Endothelial cell of umbilical vein (primary cell): ENCODE results near the gene C1QL2. TPM values are rescaled to one million over a fixed set of nuclear protein-coding genes. Genes with fewer than 3 reads are reported as not detected.

Experiments used
- BruUV-seq: library from RNA; stranded (reverse); fragments of 400-500 nt; replicated peaks from 2 replicates; lab custom pipeline; 2021; lab: Mats Ljungman, UMichigan
- CTCF ChIA-PET: fragments of 300-600, 350-600 bp; sonication (Branson Sonifier 250); formaldehyde crosslinking; loops from one replicate; lab custom pipeline; 2021; ENCODE audit warnings: antibody characterized with exemption, inconsistent platforms; lab: Charles Lee
- POLR2A ChIA-PET: fragments of 300-600, 350-600 bp; sonication (Branson Sonifier 250); formaldehyde crosslinking; loops from one replicate; lab custom pipeline; 2021; ENCODE audit warnings: antibody characterized with exemption, inconsistent platforms; lab: Charles Lee
- DNase-seq: peaks from one replicate; pipeline ENCODE4 v3.0.0-alpha.2; 2011; ENCODE audit warnings: low read depth, low spot score
- FAIRE-seq: peaks from 2 replicates; lab custom pipeline; 2011; peaks lifted over from hg19 to GRCh38; lab: Jason Lieb, UNC
- H2AFZ ChIP-seq: 2 replicates; pipeline ENCODE4 v1.6.0; 2012; ENCODE audit warnings: low read depth, low read length, control low read depth, inconsistent platforms
- H3K27ac ChIP-seq: 2 replicates; pipeline ENCODE4 v1.5.1; 2011; ENCODE audit warnings: low read depth, mild to moderate bottlenecking, control low read depth, low read length, moderate library complexity; ENCODE audit not compliant: insufficient read depth
- H3K27me3 ChIP-seq, 2 experiments: 2 replicates each; pipeline versions ENCODE4 v1.6.0 to v1.6.1; 2011; ENCODE audit warnings: low read length in 2 of 2, mixed read lengths in 1 of 2; ENCODE audit not compliant: control insufficient read depth in 2 of 2, insufficient read depth in 2 of 2
- H3K36me3 ChIP-seq, 2 experiments: 2 replicates in 1 of 2; 3 replicates in 1 of 2; pipeline ENCODE4 v1.5.1; 2011; ENCODE audit warnings: low read length in 2 of 2, mild to moderate bottlenecking in 1 of 2, moderate library complexity in 1 of 2; ENCODE audit not compliant: control insufficient read depth in 2 of 2, insufficient read depth in 2 of 2; ENCODE audit errors: extremely low read depth in 1 of 2
- H3K4me1 ChIP-seq: 3 replicates; pipeline ENCODE4 v1.5.1; 2011; ENCODE audit warnings: mild to moderate bottlenecking, low read length; ENCODE audit not compliant: control insufficient read depth, insufficient read depth; ENCODE audit errors: extremely low read depth
- H3K4me2 ChIP-seq: 2 replicates; pipeline ENCODE4 v1.6.1; 2011; ENCODE audit warnings: low read length, control low read depth, mixed read lengths; ENCODE audit not compliant: insufficient read depth
- H3K4me3 ChIP-seq, 3 experiments: fragments of 200-600 bp in 1 of 3; sonication (generic), shearing (Covaris generic) in 1 of 3; replicated peaks in 1 of 3; 2 replicates each; pipeline ENCODE4 v1.5.1; 2011 to 2016; ENCODE audit warnings: control low read depth in 3 of 3, low read length in 3 of 3, mild to moderate bottlenecking in 2 of 3, inconsistent platforms in 1 of 3, low read depth in 1 of 3, moderate library complexity in 1 of 3; ENCODE audit not compliant: insufficient read depth in 1 of 3
- H3K79me2 ChIP-seq: 2 replicates; pipeline ENCODE4 v1.6.0; 2012; ENCODE audit warnings: low read length, inconsistent platforms; ENCODE audit not compliant: control insufficient read depth, insufficient read depth
- H3K9ac ChIP-seq: replicated peaks from 2 replicates; pipeline ENCODE3; 2011; ENCODE audit warnings: low read length, control low read depth; ENCODE audit not compliant: insufficient read depth; ENCODE audit errors: extremely low read depth
- H3K9me1 ChIP-seq: replicated peaks from 3 replicates; pipeline ENCODE4 v1.6.0; 2011; ENCODE audit warnings: mild to moderate bottlenecking, low read length; ENCODE audit not compliant: control insufficient read depth, insufficient read depth; ENCODE audit errors: extremely low read depth
- H3K9me3 ChIP-seq: replicated peaks from 2 replicates; pipeline ENCODE4 v1.5.1; 2012; ENCODE audit warnings: low read length, inconsistent platforms; ENCODE audit not compliant: control insufficient read depth, insufficient read depth
- H4K20me1 ChIP-seq: replicated peaks from 2 replicates; pipeline ENCODE3; 2011; ENCODE audit warnings: mild to moderate bottlenecking, low read length; ENCODE audit not compliant: control insufficient read depth, insufficient read depth; ENCODE audit errors: extremely low read depth
- CTCF ChIP-seq, 2 donors: IDR thresholded peaks; 1 replicate in 1 of 2; 2 replicates in 1 of 2; pipeline ENCODE4 v1.5.1; 2011; ENCODE audit warnings: low read length in 2 of 2, mild to moderate bottlenecking in 2 of 2, moderate library complexity in 2 of 2, control low read depth in 1 of 2, inconsistent platforms in 1 of 2, low read depth in 1 of 2; ENCODE audit not compliant: insufficient read depth in 1 of 2; ENCODE audit errors: extremely low read depth in 1 of 2
- EZH2 ChIP-seq: IDR thresholded peaks from 2 replicates; pipeline ENCODE4 v1.6.1; 2012; ENCODE audit warnings: borderline replicate concordance, low read depth, mild to moderate bottlenecking, moderate library complexity, low read length, inconsistent platforms; ENCODE audit not compliant: severe bottlenecking
- FOS ChIP-seq: IDR thresholded peaks from 2 replicates; pipeline ENCODE4 v1.6.1; 2011; ENCODE audit warnings: mild to moderate bottlenecking, low read length, moderate library complexity, borderline replicate concordance; ENCODE audit not compliant: insufficient read depth
- GATA2 ChIP-seq: IDR thresholded peaks from 2 replicates; pipeline ENCODE4 v1.7.0; 2011; ENCODE audit warnings: low read depth, mild to moderate bottlenecking, moderate library complexity, mixed read lengths, low read length; ENCODE audit not compliant: insufficient read length, insufficient read depth
- JUN ChIP-seq: IDR thresholded peaks from 2 replicates; pipeline ENCODE4 v1.6.1; 2011; ENCODE audit warnings: borderline replicate concordance, low read depth; ENCODE audit not compliant: insufficient read length, insufficient read depth
- MAX ChIP-seq: IDR thresholded peaks from 2 replicates; pipeline ENCODE4 v1.6.1; 2011; ENCODE audit not compliant: insufficient read depth, insufficient read length
- MYC ChIP-seq: IDR thresholded peaks from one replicate; pipeline ENCODE4 v1.6.1; 2011; ENCODE audit warnings: mild to moderate bottlenecking, low read depth, low read length
- POLR2A ChIP-seq: IDR thresholded peaks from 2 replicates; pipeline ENCODE4 v1.6.1; 2012; ENCODE audit warnings: low read depth, mild to moderate bottlenecking, control low read depth, low read length
- POLR2AphosphoS5 ChIP-seq: IDR thresholded peaks from 2 replicates; pipeline ENCODE4 v1.6.1; 2012; ENCODE audit warnings: low read depth, mild to moderate bottlenecking, control low read depth, low read length, moderate library complexity; ENCODE audit not compliant: insufficient read depth
- dilution Hi-C: fragments of 300-500 bp; cut with MboI; formaldehyde crosslinking; loops from one replicate; pipeline ENCODE4 v1.15.0; 2019; ENCODE audit warnings: low sequenced_read_pairs; ENCODE audit not compliant: extremely low pct_ligation_motif_present
- intact Hi-C: fragments of 100-400 bp; cut with micrococcal nuclease; formaldehyde crosslinking; loops from one replicate; pipeline ENCODE4 v1.10.0; 2022
- polyA plus RNA-seq, 4 experiments: library from polyadenylated mRNA; depleted of rRNA in 3 of 4; stranded (reverse) in 3 of 4; unstranded in 1 of 4; fragments of >200 nt; gene quantifications; 2 replicates each; pipeline versions ENCODE4 v1.2.1 to v1.2.3, GENCODE V29; 2011 to 2012; ENCODE audit warnings: missing spikeins in 1 of 4
- total RNA-seq: library from RNA; stranded (reverse); gene quantifications from 2 replicates; pipeline ENCODE4 v1.2.3, GENCODE V29; 2021

The C1QL2 gene
- total and polyA plus RNA-seq, 2 donors (not counting 3 experiments of a cell fraction or from before 2014, with no cell fraction given) = not detected

GRCh38 chr2:119195001-119195400, 36.5 kb upstream of the C1QL2 start:
- Histone ChIP-seq H4K20me1 (no peaks in the 10 kb centered on the region), H3K9me3 (no peaks in the 10 kb centered on the region), H3K4me3 (no peak overlapping the region), H3K27ac (no peak overlapping the region), H3K79me2 (no peaks in the 10 kb centered on the region), H3K4me2 (no peak overlapping the region), H3K36me3 (no peaks in the 10 kb centered on the region), H3K4me1 (peaks cover 4% of the 10 kb centered on the region), H3K27me3 (no peaks in the 10 kb centered on the region), H3K9ac (no peak overlapping the region), H2AFZ (no peak overlapping the region), H3K9me1 (no peaks in the 10 kb centered on the region)
- ChIA-PET POLR2A (no interaction called here), CTCF (no interaction called here)
- TF ChIP-seq POLR2A (no peak), GATA2 (no peak), POLR2AphosphoS5 (no peak), FOS (no peak), MYC (no peak), JUN (no peak), EZH2 (no peak), CTCF (IDR thresholded peaks at IDR 0.05; ENCODE audit: extremely low read depth in 1 of 2, insufficient read depth in 1 of 2, low read depth in 1 of 2, low read length in 2 of 2) (no peak), MAX (no peak)
- DNase-seq (no peak), FAIRE-seq (no peak)
- BruUV-seq = no TSS peak
- intact Hi-C loops = no loop called here
- dilution Hi-C loops = no loop called here
